GM12892 (cell line): ENCODE results near the gene GRID1.

ENCODE experiments used
- POLR2A ChIP-seq: IDR thresholded peaks from 2 replicates; pipeline ENCODE4 v1.6.1; 2011; ENCODE audit warnings: low read depth, low read length, control low read depth
- POLR2AphosphoS5 ChIP-seq: IDR thresholded peaks from 2 replicates; pipeline ENCODE4 v1.6.1; 2011; ENCODE audit warnings: low read depth, low read length, control low read depth

DNA sequence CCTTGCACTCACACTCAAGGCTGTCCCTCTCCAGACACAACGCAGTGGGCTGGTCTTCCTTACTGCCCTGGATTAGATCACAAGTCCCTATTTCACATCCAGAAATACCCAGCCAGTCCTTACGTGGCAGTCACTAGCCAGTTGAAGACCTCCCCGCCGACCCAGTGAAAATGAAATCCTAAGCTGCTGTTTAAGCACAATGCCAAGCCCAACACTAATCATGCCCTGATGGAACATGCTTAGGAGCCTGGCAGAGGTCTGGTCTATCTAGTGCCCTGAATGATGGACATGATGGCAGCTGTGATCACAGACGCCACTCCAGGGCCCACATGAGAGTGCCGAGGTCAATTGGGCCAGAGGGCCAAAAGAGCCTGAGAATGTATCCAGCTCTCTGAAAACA lies 389.0 kb downstream of the GRID1 start:
- TF ChIP-seq POLR2AphosphoS5 (no peak), POLR2A (no peak)
